Activated CD8-positive, alpha-beta T cell treated with anti-CD3 and anti-CD28 coated beads for 36 hours (primary cell): ENCODE data around the gene JAG2. TPM values are rescaled to one million over a fixed set of nuclear protein-coding genes. Genes with fewer than 3 reads are reported as not detected.

Source experiments
- ATAC-seq: fragments of 200-7000 bp; cut with Tn5 transposase; one replicate; pipeline ENCODE4 v1.10.0; 2021; ENCODE audit warnings: mild to moderate bottlenecking, moderate library complexity
- CTCF ChIA-PET: fragments of 350-600 bp; sonication (Branson Sonifier 250); formaldehyde crosslinking; loops from one replicate; lab custom pipeline; 2021; ENCODE audit warnings: antibody characterized with exemption; lab: Charles Lee
- POLR2A ChIA-PET: fragments of 350-600 bp; sonication (Branson Sonifier 250); formaldehyde crosslinking; loops from one replicate; lab custom pipeline; 2021; ENCODE audit warnings: antibody characterized with exemption; lab: Charles Lee
- DNase-seq: peaks from one replicate; pipeline ENCODE4 v3.0.0-alpha.2; 2020
- H3K27ac Mint-ChIP-seq: one replicate; pipeline ENCODE4 v1.8.0; 2021; ENCODE audit warnings: mild to moderate bottlenecking, mixed read lengths
- H3K27me3 Mint-ChIP-seq: one replicate; pipeline ENCODE4 v1.8.0; 2021; ENCODE audit warnings: mixed read lengths
- H3K36me3 Mint-ChIP-seq: one replicate; pipeline ENCODE4 v1.8.0; 2021; ENCODE audit warnings: low read depth, mixed read lengths
- H3K4me1 Mint-ChIP-seq: one replicate; pipeline ENCODE4 v1.8.0; 2021; ENCODE audit warnings: low read depth, mixed read lengths
- H3K4me3 Mint-ChIP-seq: one replicate; pipeline ENCODE4 v1.8.0; 2021; ENCODE audit warnings: mild to moderate bottlenecking, moderate library complexity, mixed read lengths
- H3K9me3 Mint-ChIP-seq: one replicate; pipeline ENCODE4 v1.8.0; 2021; ENCODE audit warnings: mixed read lengths
- intact Hi-C: fragments of 100-400 bp; cut with micrococcal nuclease; formaldehyde crosslinking; loops from one replicate; pipeline ENCODE4 v1.10.0; 2022
- total RNA-seq, 2 experiments: library from RNA; stranded (reverse); gene quantifications; one replicate each; pipeline ENCODE4 v1.2.3, GENCODE V29; 2021
- TF ChIP-seq, protein P1 (sequence below): fragments of 200-600 bp; IDR thresholded peaks from one replicate; pipeline ENCODE4 v1.8.0; 2022; ENCODE audit warnings: antibody characterized with exemption, mild to moderate bottlenecking

The JAG2 gene
- total RNA-seq, 2 experiments from 2014 or later: 3.6 to 4.1 TPM

DNA sequence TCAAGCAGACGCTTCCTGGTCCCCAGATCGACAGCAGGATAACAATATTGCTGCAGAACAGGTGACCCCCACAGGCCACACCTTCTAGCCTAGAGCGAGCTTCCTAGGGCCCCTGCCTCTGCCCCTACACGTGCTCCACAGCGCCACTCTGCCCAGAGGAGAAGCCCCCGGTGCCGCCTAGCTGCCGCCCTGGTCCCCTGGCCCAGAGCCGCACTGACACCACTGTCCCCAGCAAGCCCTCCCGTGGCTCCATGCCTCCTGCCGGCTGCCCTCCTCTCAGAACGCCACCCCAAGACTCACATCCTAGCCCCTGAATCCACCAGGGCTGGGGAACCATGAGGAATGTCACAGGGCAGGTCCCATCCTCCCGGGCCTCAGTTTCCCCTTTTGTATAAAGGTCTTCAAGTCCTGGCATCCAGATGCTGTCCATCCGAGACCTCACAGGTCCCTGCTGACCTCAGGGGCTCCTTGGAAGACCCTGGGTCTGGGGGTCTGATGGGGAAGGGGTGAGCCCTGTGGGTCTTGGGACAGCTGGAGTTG lies 31.0 kb downstream of the JAG2 start:
- POLR2A ChIA-PET: no interaction called here
- peaks cover 5% of the 10 kb centered on the region for H3K9me3 Mint-ChIP-seq
- intact Hi-C loops: no loop called here
- no peak for ATAC-seq
- H3K27me3 Mint-ChIP-seq: peaks cover 4% of the 10 kb centered on the region
- no peaks in the 10 kb centered on the region for H3K4me1 Mint-ChIP-seq
- DNase-seq: no peak
- TF ChIP-seq, protein P1, sequence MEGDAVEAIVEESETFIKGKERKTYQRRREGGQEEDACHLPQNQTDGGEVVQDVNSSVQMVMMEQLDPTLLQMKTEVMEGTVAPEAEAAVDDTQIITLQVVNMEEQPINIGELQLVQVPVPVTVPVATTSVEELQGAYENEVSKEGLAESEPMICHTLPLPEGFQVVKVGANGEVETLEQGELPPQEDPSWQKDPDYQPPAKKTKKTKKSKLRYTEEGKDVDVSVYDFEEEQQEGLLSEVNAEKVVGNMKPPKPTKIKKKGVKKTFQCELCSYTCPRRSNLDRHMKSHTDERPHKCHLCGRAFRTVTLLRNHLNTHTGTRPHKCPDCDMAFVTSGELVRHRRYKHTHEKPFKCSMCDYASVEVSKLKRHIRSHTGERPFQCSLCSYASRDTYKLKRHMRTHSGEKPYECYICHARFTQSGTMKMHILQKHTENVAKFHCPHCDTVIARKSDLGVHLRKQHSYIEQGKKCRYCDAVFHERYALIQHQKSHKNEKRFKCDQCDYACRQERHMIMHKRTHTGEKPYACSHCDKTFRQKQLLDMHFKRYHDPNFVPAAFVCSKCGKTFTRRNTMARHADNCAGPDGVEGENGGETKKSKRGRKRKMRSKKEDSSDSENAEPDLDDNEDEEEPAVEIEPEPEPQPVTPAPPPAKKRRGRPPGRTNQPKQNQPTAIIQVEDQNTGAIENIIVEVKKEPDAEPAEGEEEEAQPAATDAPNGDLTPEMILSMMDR: no peak
- no peaks in the 10 kb centered on the region for H3K36me3 Mint-ChIP-seq
- CTCF ChIA-PET: no interaction called here
- no peak overlapping the region for H3K4me3 Mint-ChIP-seq
- H3K27ac Mint-ChIP-seq: no peak overlapping the region

DNA sequence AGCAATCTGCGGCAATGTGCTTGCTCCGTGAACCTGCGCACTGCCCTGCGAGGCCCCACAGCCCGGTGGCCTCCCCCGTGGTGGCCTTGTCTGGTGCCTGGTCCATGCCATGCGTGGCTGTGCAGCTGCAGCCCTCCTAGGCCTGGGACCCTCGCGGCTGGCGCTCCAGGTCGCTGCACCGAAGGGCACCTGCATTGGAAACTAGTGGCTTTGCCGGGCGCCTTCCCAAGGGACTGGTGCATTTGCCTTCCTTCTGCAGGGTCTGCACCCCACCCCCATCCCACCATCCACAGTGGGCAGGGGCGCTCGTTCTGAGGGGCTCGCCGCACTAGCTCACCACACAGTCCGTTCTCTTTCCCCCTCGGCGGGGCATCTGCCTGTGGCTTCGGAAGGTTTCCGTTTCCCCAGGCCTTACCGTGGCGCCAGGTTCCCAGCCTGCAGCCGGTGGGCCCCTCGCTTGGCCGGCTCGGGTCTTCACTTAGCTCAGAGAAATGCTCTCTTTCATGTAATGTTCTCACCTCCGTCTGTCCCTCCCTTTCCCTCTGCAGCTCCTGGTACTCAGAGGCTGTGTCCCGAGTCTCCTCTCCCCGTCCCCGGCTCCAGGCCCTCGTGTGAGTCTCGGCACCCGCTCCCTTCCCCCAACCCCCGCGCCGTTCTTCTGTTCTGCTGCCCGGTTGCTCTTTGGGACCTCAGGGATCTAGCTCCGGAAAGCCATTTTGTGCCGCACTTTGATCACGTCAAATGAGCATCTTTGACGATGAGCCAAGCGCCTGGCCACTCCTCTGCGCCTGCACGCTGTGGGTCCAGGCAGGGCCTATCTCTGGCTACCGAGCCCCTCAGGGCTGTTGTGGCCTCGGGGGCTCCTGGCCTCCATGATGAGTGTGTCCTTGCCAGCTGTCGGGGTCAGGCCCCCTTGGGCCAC lies 31.9 kb downstream of the JAG2 start:
- H3K4me1 Mint-ChIP-seq: no peaks in the 10 kb centered on the region
- DNase-seq: no peak

DNA sequence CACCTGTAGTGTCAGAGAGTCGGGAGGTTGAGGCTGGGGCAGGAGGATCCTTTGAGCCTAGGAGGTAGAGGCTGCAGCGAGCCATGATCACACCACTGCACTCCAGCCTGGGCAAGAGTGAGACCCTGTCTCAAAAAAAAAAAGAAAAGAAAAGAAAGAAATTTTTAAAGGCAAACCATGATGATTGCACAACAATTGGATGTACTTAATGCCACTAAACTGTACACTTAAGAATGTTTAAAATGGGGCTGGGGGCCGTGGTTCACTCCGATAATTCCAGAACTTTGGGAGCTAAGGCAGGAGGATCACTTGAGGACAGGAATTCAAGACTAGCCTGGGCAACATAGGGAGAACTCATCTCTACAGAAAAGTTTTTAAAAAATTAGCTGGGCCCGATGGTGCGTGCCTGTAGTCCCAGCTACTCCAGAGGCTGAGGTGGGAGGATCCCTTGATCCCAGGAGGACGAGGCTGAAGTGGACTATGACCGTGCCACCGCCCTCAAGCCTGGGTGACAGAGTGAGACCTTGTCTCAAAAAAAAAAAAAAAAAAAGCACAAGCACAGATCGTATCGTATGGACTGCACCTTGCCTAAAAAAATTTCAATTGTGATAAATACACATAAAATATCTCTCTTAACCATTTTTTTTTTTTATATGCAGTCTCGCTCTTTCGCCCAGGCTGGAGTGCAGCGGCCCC lies 32.7 kb downstream of the JAG2 start:
- Mint-ChIP-seq H3K27me3 (peaks cover 4% of the 10 kb centered on the region), H3K27ac (no peak overlapping the region), H3K9me3 (peaks cover 5% of the 10 kb centered on the region), H3K4me3 (no peak overlapping the region), H3K36me3 (no peaks in the 10 kb centered on the region), H3K4me1 (no peaks in the 10 kb centered on the region)
- intact Hi-C loops: no loop called here
- TF ChIP-seq, protein P1: no peak
- ChIA-PET CTCF (no interaction called here), POLR2A (no interaction called here)
- DNase-seq: no peak
- no peak for ATAC-seq

More for the DNA sequence above, 31.9 kb downstream of the JAG2 start:
- Mint-ChIP-seq H3K9me3 (peaks cover 5% of the 10 kb centered on the region), H3K36me3 (no peaks in the 10 kb centered on the region), H3K4me3 (no peak overlapping the region), H3K27me3 (peaks cover 4% of the 10 kb centered on the region), H3K27ac (no peak overlapping the region)
- ChIA-PET POLR2A (no interaction called here), CTCF (no interaction called here)
- intact Hi-C loops: no loop called here
- TF ChIP-seq, protein P1: no peak
- no peak for ATAC-seq

DNA sequence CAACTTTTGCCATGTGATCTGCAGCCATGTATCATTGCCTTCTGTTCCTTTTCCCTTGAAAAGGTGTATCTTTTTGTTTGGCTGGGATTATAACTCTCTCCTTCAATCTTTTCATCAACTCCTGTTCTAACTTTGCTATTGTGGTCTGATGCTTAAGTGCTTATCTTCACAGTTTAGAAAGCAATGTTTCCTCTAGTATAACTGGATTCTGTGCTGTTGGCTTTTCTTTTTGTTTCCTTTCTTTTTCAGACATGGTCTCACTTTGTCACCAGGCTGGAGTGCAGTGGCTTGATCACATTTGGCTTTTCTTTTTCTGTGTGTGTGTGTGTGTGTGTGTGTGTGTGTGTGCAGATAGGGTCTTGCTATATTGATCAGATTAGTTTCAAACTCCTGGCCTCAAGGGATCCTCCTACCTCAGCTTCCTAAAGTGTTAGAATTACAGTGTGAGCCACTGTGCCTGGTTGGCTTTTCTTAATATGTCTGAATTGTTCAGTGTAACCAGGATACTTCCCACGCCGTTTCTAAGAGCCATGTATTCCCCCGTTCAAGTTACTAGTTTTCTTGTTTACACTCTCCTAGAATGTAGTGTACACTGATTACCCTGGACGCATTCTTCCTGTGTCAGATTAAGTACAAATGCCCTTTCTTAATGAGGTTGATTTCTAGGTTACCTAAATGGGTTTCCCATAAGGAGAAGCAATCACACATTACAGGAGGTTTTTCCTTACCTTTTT lies 35.5 kb downstream of the JAG2 start:
- Mint-ChIP-seq H3K4me1 (no peaks in the 10 kb centered on the region), H3K27ac (no peak overlapping the region), H3K36me3 (no peaks in the 10 kb centered on the region), H3K4me3 (no peak overlapping the region), H3K27me3 (peaks cover 4% of the 10 kb centered on the region), H3K9me3 (peaks cover 2% of the 10 kb centered on the region)
- intact Hi-C loops: no loop called here
- CTCF ChIA-PET: no interaction called here
- TF ChIP-seq, protein P1: no peak
- ATAC-seq (no peak), DNase-seq (no peak)
- POLR2A ChIA-PET: no interaction called here
